MCF 10A (cell line): Measurements from ENCODE around the gene LRMDA. TPM values are rescaled to one million over a fixed set of nuclear protein-coding genes. Genes with fewer than 3 reads are reported as not detected.

ENCODE experiments used
- BruUV-seq: library from RNA; stranded (reverse); fragments of 400-500 nt; replicated peaks from 2 replicates; lab custom pipeline; 2021; lab: Mats Ljungman, UMichigan
- CTCF ChIA-PET: fragments of 300-600 bp; sonication (Branson Sonifier 250); formaldehyde crosslinking; extraction: SDS; loops from one replicate; lab custom pipeline; 2021; ENCODE audit warnings: antibody characterized with exemption, inconsistent platforms; lab: Yijun Ruan, JAX
- POLR2A ChIA-PET: fragments of 300-600, 350-650 bp; sonication (Branson Sonifier 250); formaldehyde crosslinking; extraction: SDS; loops from one replicate; lab custom pipeline; 2020; ENCODE audit warnings: antibody characterized with exemption, inconsistent platforms; lab: Yijun Ruan, JAX
- DNase-seq: peaks from one replicate; pipeline ENCODE4 v3.0.0-alpha.2; 2018; ENCODE audit not compliant: unreplicated experiment
- H3K27ac Mint-ChIP-seq: one replicate; pipeline ENCODE4 v1.8.0; 2022; ENCODE audit warnings: mild to moderate bottlenecking, low read depth, mixed read lengths; ENCODE audit not compliant: unreplicated experiment
- H3K27me3 Mint-ChIP-seq: one replicate; pipeline ENCODE4 v1.8.0; 2022; ENCODE audit warnings: mixed read lengths; ENCODE audit not compliant: insufficient read depth, unreplicated experiment
- H3K36me3 Mint-ChIP-seq: one replicate; pipeline ENCODE4 v1.8.0; 2022; ENCODE audit warnings: mild to moderate bottlenecking, moderate library complexity, mixed read lengths; ENCODE audit not compliant: insufficient read depth, unreplicated experiment
- H3K4me1 Mint-ChIP-seq: one replicate; pipeline ENCODE4 v1.8.0; 2022; ENCODE audit warnings: mixed read lengths; ENCODE audit not compliant: insufficient read depth, unreplicated experiment
- H3K4me3 Mint-ChIP-seq: one replicate; pipeline ENCODE4 v1.8.0; 2022; ENCODE audit warnings: mild to moderate bottlenecking, moderate library complexity, mixed read lengths; ENCODE audit not compliant: unreplicated experiment
- H3K9me3 Mint-ChIP-seq: one replicate; pipeline ENCODE4 v1.8.0; 2022; ENCODE audit warnings: mixed read lengths; ENCODE audit not compliant: unreplicated experiment
- intact Hi-C: fragments of 100-400 bp; cut with micrococcal nuclease; formaldehyde crosslinking; loops from 2 replicates; pipeline ENCODE4 v1.14.1; 2022
- total RNA-seq: library from RNA; stranded (reverse); gene quantifications from 2 replicates; pipeline ENCODE4 v1.2.3, GENCODE V29; 2022
- TF ChIP-seq, protein P1 (sequence below): fragments of 200-600 bp; IDR thresholded peaks from one replicate; pipeline ENCODE4 v1.8.0; 2022; ENCODE audit warnings: antibody characterized with exemption, mild to moderate bottlenecking; ENCODE audit not compliant: unreplicated experiment

The LRMDA gene
- total RNA-seq, 1 experiment from 2014 or later: not detected

DNA sequence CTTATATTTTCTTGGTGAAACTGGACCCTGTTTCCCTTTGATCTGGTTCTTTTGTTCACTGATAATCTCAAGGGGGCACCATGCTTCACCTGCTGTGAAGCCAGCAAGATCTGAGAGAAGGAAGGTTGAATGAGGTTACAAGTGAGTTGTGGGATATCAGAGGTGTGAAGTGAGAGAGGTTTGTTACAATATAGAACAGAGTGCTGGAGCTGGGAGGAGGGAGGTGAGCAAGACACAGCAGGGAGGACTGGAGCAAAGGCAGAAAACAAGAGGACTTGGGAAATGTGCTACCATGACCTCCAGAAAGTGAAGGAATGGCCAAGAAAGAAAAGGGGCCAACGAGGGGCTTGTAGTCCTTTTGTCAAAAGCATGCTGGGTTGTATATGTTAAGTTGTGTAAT is 156.6 kb downstream of the LRMDA start:
- intact Hi-C loops: no loop called here
- Mint-ChIP-seq H3K4me1 (no peaks in the 10 kb centered on the region), H3K4me3 (no peak overlapping the region), H3K27me3 (peaks cover 11% of the 10 kb centered on the region), H3K27ac (no peak overlapping the region), H3K9me3 (peaks cover 12% of the 10 kb centered on the region), H3K36me3 (no peaks in the 10 kb centered on the region)
- no peak for DNase-seq
- POLR2A ChIA-PET: no interaction called here
- TF ChIP-seq, protein P1, sequence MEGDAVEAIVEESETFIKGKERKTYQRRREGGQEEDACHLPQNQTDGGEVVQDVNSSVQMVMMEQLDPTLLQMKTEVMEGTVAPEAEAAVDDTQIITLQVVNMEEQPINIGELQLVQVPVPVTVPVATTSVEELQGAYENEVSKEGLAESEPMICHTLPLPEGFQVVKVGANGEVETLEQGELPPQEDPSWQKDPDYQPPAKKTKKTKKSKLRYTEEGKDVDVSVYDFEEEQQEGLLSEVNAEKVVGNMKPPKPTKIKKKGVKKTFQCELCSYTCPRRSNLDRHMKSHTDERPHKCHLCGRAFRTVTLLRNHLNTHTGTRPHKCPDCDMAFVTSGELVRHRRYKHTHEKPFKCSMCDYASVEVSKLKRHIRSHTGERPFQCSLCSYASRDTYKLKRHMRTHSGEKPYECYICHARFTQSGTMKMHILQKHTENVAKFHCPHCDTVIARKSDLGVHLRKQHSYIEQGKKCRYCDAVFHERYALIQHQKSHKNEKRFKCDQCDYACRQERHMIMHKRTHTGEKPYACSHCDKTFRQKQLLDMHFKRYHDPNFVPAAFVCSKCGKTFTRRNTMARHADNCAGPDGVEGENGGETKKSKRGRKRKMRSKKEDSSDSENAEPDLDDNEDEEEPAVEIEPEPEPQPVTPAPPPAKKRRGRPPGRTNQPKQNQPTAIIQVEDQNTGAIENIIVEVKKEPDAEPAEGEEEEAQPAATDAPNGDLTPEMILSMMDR: no peak
- no TSS peak for BruUV-seq
- CTCF ChIA-PET: no interaction called here

GRCh38 chr10:75589895-75590654 is 158.7 kb downstream of the LRMDA start:
- peaks cover 11% of the 10 kb centered on the region for H3K27me3 Mint-ChIP-seq
- intact Hi-C loops: no loop called here
- BruUV-seq: no TSS peak
- H3K36me3 Mint-ChIP-seq: no peaks in the 10 kb centered on the region
- H3K4me3 Mint-ChIP-seq: no peak overlapping the region
- TF ChIP-seq, protein P1: no peak
- H3K27ac Mint-ChIP-seq: no peak overlapping the region
- no peaks in the 10 kb centered on the region for H3K4me1 Mint-ChIP-seq
- DNase-seq: no peak
- H3K9me3 Mint-ChIP-seq: no peaks in the 10 kb centered on the region
- ChIA-PET CTCF (interaction anchor here (0.6 kb wide), 1 partner anchor 9 kb away, joined by 3 read pairs; no protein-coding TSS in a partner anchor), POLR2A (no interaction called here)

- no peak for DNase-seq
- TF ChIP-seq, protein P1: no peak
- Mint-ChIP-seq H3K4me3 (no peak overlapping the region), H3K4me1 (no peaks in the 10 kb centered on the region), H3K27me3 (peaks cover 10% of the 10 kb centered on the region), H3K9me3 (no peaks in the 10 kb centered on the region), H3K27ac (no peak overlapping the region), H3K36me3 (no peaks in the 10 kb centered on the region)
- intact Hi-C loops: no loop called here
- BruUV-seq: no TSS peak
- ChIA-PET POLR2A (no interaction called here), CTCF (no interaction called here)
Observed at GRCh38 chr10:75592151-75592787, 160.8 kb downstream of the LRMDA start.

- no TSS peak for BruUV-seq
- ChIA-PET CTCF (no interaction called here), POLR2A (no interaction called here)
- no peaks in the 10 kb centered on the region for H3K9me3 Mint-ChIP-seq
- H3K36me3 Mint-ChIP-seq: no peaks in the 10 kb centered on the region
- H3K4me3 Mint-ChIP-seq: no peak overlapping the region
- peaks cover 3% of the 10 kb centered on the region for H3K27me3 Mint-ChIP-seq
- no peaks in the 10 kb centered on the region for H3K4me1 Mint-ChIP-seq
- intact Hi-C loops: no loop called here
- DNase-seq: no peak
- TF ChIP-seq, protein P1: no peak
- H3K27ac Mint-ChIP-seq: no peak overlapping the region
Observed at GRCh38 chr10:75592791-75593643, 161.6 kb downstream of the LRMDA start.
